ENCODE results near the gene HCN1.

Gene HCN1

DNA sequence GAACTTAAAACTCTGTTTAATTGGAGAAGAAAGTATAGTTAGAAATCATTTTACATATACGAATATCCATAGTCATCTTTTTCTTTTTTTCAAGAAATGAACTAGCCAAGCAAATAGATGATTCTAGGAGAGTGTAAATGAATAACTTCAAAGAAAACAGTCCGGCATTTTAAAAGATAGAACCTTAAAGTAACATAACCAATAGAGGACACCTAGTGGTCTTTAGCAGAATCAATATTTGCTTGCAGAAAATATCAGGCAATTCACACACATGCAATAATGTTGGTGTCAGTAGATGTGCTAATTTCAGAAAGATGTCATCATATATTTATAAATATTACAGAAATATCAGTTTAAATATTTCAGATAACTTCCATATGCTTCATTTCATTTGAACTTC lies 57.1 kb downstream of the HCN1 start:
- DNase-seq (ENCODE audit: low spot score), result no peak
- TF ChIP-seq, protein P1, sequence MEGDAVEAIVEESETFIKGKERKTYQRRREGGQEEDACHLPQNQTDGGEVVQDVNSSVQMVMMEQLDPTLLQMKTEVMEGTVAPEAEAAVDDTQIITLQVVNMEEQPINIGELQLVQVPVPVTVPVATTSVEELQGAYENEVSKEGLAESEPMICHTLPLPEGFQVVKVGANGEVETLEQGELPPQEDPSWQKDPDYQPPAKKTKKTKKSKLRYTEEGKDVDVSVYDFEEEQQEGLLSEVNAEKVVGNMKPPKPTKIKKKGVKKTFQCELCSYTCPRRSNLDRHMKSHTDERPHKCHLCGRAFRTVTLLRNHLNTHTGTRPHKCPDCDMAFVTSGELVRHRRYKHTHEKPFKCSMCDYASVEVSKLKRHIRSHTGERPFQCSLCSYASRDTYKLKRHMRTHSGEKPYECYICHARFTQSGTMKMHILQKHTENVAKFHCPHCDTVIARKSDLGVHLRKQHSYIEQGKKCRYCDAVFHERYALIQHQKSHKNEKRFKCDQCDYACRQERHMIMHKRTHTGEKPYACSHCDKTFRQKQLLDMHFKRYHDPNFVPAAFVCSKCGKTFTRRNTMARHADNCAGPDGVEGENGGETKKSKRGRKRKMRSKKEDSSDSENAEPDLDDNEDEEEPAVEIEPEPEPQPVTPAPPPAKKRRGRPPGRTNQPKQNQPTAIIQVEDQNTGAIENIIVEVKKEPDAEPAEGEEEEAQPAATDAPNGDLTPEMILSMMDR (IDR thresholded peaks at IDR 0.05; ENCODE audit: borderline replicate concordance, control extremely low read depth, extremely low read depth, insufficient read depth, missing control alignments), result no peak
- in situ Hi-C loops (cut with MboI; ENCODE audit: low sequenced_read_pairs, unreplicated experiment), result no loop called here

DNA sequence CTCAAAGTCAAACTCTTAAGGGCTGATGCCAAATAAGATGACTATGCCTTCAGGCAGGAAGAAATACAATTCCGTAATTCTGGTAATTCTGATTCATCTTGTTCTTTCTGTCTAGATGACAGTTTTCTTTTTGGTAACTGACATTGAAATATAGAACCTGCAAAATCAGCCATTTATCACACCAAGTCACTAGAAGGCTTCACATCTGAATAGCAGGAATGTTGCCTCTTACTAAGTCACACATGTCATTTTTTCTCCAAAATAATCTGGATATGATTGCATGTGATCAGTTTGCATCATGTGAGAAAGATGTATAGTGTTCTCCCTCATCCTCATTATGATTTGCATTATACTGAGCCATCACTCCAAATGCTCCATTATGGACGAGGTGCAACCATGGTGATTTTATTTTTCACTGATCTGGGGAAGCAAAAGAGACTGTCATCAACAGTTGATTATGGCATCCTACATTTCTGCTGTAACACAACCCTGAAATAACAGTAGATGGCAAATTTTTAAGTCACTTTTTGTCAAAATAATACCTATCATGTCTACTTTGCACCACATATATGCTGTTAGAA lies 69.0 kb downstream of the HCN1 start:
- DNase-seq (ENCODE audit: low spot score), result no peak
- in situ Hi-C loops (cut with MboI; ENCODE audit: low sequenced_read_pairs, unreplicated experiment), result no loop called here
- TF ChIP-seq, protein P1 (IDR thresholded peaks at IDR 0.05; ENCODE audit: borderline replicate concordance, control extremely low read depth, extremely low read depth, insufficient read depth, missing control alignments), result no peak

DNA sequence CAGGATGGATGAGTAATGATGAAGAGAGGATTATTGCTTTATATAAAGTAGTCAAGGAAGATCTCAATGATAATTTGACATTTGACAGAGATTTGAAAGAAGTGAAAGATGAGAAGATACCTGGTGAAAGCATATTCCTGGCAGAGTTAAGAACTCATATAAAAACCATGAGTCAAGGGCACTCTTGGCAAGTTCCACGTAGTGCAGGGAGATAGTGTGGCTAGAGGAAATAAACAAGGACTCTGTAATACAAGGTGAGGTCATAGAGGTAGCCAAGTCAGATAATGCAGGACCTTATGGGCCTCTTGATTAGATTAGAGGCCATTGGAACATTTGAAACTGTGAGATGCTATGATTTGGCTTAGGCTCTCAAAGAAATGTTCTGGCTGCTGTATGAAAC lies 72.3 kb downstream of the HCN1 start:
- no peak for DNase-seq (ENCODE audit: low spot score)
- in situ Hi-C loops (cut with MboI; ENCODE audit: low sequenced_read_pairs, unreplicated experiment), result no loop called here
- TF ChIP-seq, protein P1 (IDR thresholded peaks at IDR 0.05; ENCODE audit: borderline replicate concordance, control extremely low read depth, extremely low read depth, insufficient read depth, missing control alignments), result no peak

DNA sequence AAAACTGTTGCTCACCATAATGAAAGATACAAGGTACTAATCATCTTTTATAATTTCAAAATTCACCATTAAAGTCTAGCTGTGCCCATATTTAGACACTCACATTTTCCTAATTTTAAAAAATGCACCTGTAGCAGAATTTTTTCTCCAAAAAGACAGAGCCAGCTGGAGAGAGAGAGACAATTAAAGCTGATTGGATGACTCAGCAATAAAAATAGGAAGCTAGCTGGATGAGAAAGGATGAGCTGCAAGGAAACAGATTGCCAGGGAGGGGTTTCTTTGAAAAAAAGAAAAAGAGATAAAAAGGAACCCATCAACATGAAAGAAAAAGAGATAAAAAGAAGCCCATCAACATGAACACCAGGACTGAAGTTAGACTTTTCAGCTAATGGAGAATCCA lies 73.8 kb downstream of the HCN1 start:
- TF ChIP-seq, protein P1 (IDR thresholded peaks at IDR 0.05; ENCODE audit: borderline replicate concordance, control extremely low read depth, extremely low read depth, insufficient read depth, missing control alignments), result no peak
- DNase-seq (ENCODE audit: low spot score), result no peak
- in situ Hi-C loops (cut with MboI; ENCODE audit: low sequenced_read_pairs, unreplicated experiment), result no loop called here

DNA sequence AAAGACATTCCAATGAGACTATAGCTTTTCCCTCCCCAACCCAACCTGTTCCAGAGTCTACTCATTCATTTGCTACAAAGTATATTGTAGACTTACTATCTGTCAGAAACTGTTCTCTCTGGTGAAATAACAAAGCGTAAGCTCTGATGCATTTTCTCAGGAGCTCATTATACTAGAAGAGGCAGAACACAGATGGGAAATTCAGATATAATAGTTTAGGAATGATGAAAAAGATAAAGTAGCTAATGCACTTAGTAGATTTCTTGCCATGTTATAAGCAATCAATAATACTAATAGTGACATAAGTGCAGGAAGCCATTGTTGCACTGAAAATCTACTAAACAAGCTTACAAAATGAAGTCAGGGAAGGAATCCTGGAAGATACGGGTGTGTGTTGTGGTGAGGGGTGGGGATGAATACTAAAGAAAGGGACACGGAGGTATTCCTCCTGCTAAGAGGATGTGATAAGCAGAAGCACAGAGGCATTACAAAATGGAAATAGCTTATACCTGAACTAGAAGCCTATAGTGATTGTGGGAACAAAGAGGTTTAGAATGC lies 78.2 kb downstream of the HCN1 start:
- no peak for DNase-seq (ENCODE audit: low spot score)
- in situ Hi-C loops (cut with MboI; ENCODE audit: low sequenced_read_pairs, unreplicated experiment), result no loop called here
- TF ChIP-seq, protein P1 (IDR thresholded peaks at IDR 0.05; ENCODE audit: borderline replicate concordance, control extremely low read depth, extremely low read depth, insufficient read depth, missing control alignments), result no peak

DNA sequence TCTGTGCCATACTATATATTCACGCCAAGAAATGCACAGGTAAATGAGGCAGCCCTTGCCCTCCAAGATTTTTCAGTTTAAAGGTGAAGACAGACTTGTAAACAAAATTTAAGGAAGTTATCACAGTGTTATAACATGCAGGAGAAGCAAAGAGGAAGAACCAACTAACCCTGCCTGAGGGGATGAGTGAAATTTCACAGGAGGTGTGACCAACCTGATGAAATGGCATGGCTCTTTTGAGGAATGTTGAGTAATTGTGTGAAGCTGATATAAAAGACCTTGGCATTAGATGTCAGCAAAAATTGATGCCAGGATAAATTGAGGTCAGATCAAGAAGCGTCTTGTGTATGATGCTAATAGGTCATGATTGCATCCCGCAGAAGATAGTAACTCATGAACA lies 86.5 kb downstream of the HCN1 start:
- TF ChIP-seq, protein P1 (IDR thresholded peaks at IDR 0.05; ENCODE audit: borderline replicate concordance, control extremely low read depth, extremely low read depth, insufficient read depth, missing control alignments), result no peak
- no peak for DNase-seq (ENCODE audit: low spot score)
- in situ Hi-C loops (cut with MboI; ENCODE audit: low sequenced_read_pairs, unreplicated experiment), result no loop called here

All from GM13976 (cell line).